Liver (tissue), 9 donors: ENCODE results near the gene SNTA1. TPM values are rescaled to one million over a fixed set of nuclear protein-coding genes. Genes with fewer than 3 reads are reported as not detected.
"Not testable (repeated sequence)": the region's sequence is repeated elsewhere in the genome, so short reads cannot be mapped to it uniquely, and the experiment has no call there.

ENCODE experiments used
- DNase-seq: peaks from one replicate; pipeline ENCODE4 v3.0.0-alpha.2; 2017; ENCODE audit warnings: low spot score
- H3K27ac ChIP-seq, 2 donors: one replicate each; pipeline ENCODE4 v1.7.0; 2013; ENCODE audit warnings: inconsistent platforms in 2 of 2, low read length in 2 of 2, control low read depth in 1 of 2, low read depth in 1 of 2, mild to moderate bottlenecking in 1 of 2
- H3K27me3 ChIP-seq, 4 donors: one replicate each; pipeline versions ENCODE4 v1.6.1 to v1.7.0; 2013; ENCODE audit warnings: low read length in 3 of 4, inconsistent platforms in 1 of 4, mild to moderate bottlenecking in 1 of 4, moderate library complexity in 1 of 4; ENCODE audit not compliant: control insufficient read depth in 4 of 4, insufficient read depth in 4 of 4
- H3K36me3 ChIP-seq, 4 donors: one replicate each; pipeline versions ENCODE4 v1.6.1 to v1.7.0; 2013; ENCODE audit warnings: low read length in 3 of 4, mild to moderate bottlenecking in 3 of 4, low read depth in 1 of 4, moderate library complexity in 1 of 4; ENCODE audit not compliant: control insufficient read depth in 4 of 4, insufficient read depth in 3 of 4
- H3K4me1 ChIP-seq, 4 donors: one replicate each; pipeline versions ENCODE4 v1.6.1 to v1.7.0; 2013; ENCODE audit warnings: low read length in 3 of 4, mild to moderate bottlenecking in 3 of 4, moderate library complexity in 1 of 4; ENCODE audit not compliant: control insufficient read depth in 4 of 4, insufficient read depth in 4 of 4
- H3K4me3 ChIP-seq, 3 donors: one replicate each; pipeline versions ENCODE4 v1.6.1 to v1.7.0; 2013; ENCODE audit warnings: low read length in 3 of 3, control low read depth in 1 of 3, low read depth in 1 of 3, mild to moderate bottlenecking in 1 of 3
- H3K9ac ChIP-seq, 2 donors: one replicate each; pipeline ENCODE4 v1.7.0; 2013; ENCODE audit warnings: low read length in 2 of 2, mild to moderate bottlenecking in 2 of 2, moderate library complexity in 2 of 2, control low read depth in 1 of 2, low read depth in 1 of 2
- H3K9me3 ChIP-seq, 4 donors: one replicate each; pipeline versions ENCODE4 v1.6.1 to v1.7.0; 2013; ENCODE audit warnings: low read length in 3 of 4; ENCODE audit not compliant: control insufficient read depth in 4 of 4
- EGR1 ChIP-seq, 2 donors: IDR thresholded peaks; 2 replicates each; pipeline ENCODE4 v1.6.1; 2016 to 2018; ENCODE audit warnings: antibody characterized with exemption in 2 of 2, low read depth in 2 of 2
- HNF4G ChIP-seq: IDR thresholded peaks from 2 replicates; pipeline ENCODE4 v1.6.1; 2016; ENCODE audit warnings: antibody characterized with exemption
- NR2F2 ChIP-seq: IDR thresholded peaks from 2 replicates; pipeline ENCODE4 v1.6.1; 2016; ENCODE audit warnings: antibody characterized with exemption
- RAD21 ChIP-seq, 2 donors: IDR thresholded peaks; 2 replicates each; pipeline ENCODE4 v1.6.1; 2016; ENCODE audit warnings: antibody characterized with exemption in 2 of 2, mild to moderate bottlenecking in 2 of 2
- REST ChIP-seq: IDR thresholded peaks from 2 replicates; pipeline ENCODE4 v1.6.1; 2016; ENCODE audit warnings: antibody characterized with exemption, mild to moderate bottlenecking
- SP1 ChIP-seq: IDR thresholded peaks from 2 replicates; pipeline ENCODE4 v1.6.1; 2018; ENCODE audit warnings: antibody characterized with exemption, mild to moderate bottlenecking
- YY1 ChIP-seq: IDR thresholded peaks from 2 replicates; pipeline ENCODE4 v1.6.1; 2016; ENCODE audit warnings: antibody characterized with exemption, mild to moderate bottlenecking
- ZBTB33 ChIP-seq: IDR thresholded peaks from 2 replicates; pipeline ENCODE4 v1.6.1; 2016; ENCODE audit warnings: antibody characterized with exemption
- WGBS: extraction: QIAGEN DNeasy Blood & Tissue Kit; methylation state at CpG from one replicate; pipeline ENCODE4 v1.1.7; 2013; 5-methylcytosine and 5-hydroxymethylcytosine counted together
- polyA plus RNA-seq, 2 donors: library from polyadenylated mRNA; stranded (reverse) in 1 of 2; unstranded in 1 of 2; fragments of 200-250 nt in 1 of 2; fragments of >200 nt in 1 of 2; fragmentation: Nextera tagmentation in 1 of 2; extraction: Ambion mirVana in 1 of 2; gene quantifications; one replicate each; pipeline versions ENCODE4 v1.2.1 to v1.2.3, GENCODE V29; 2013 to 2015
- total RNA-seq, 2 donors: library from RNA; depleted of rRNA; stranded (reverse); fragments of >200 nt; gene quantifications; one replicate each; pipeline ENCODE4 v1.2.3, GENCODE V29; 2014
- donor health status: healthy.
- donor health status: healthy.
- donor health status: healthy.
- donor health status: healthy.
- donor health status: healthy.

Gene SNTA1
- total and polyA plus RNA-seq, 4 donors = 3.8 to 9.6 (median 6.9) TPM

DNA sequence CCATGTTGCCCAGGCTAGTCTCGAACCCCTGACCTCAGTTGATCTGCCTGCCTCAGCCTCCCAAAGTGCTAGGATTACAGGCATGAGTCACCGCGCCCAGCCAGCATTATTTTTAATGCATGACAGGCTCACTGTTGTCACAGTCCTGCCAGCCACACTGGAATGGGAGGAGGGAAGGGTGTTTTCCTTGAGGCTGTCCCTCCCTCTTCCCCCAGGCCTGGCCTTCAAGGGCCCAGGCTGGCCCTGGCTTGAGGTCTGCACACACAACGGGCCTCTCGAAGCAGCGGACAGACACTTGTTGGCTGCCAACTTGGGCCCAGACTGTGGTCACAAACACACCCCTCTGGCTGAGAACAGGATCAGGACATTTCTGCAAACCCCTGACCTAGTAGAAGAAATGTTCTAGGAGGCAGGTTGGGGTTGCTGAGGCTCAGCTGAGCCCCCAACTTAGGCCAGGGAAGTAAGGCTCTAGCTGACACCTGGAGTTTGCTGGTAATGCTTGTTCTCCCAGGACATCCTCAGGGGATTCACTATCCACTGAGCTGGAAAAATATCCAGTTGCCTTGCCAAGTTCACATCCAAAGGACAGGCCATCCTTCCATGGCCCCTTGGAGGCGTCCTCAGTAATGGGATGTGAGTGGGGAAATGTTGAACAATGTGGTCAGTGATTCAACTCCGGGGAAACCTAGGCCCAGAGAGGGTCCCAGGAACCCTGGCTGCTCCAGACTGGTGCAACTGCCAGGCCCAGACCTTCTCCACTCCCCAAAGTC is 9.9 kb downstream of the SNTA1 start (continued):
- TF ChIP-seq ZBTB33 (no peak), YY1 (no peak), EGR1 (IDR thresholded peaks at IDR 0.05; ENCODE audit: low read depth in 2 of 2) (no peak), HNF4G (no peak), SP1 (no peak), RAD21 (IDR thresholded peaks at IDR 0.05) (no peak)

GRCh38 chr20:33431797-33432381 is 11.7 kb downstream of the SNTA1 start:
- no peak overlapping the region for H3K4me3 ChIP-seq
- H3K27ac ChIP-seq = no peak overlapping the region
- H3K9me3 ChIP-seq = no peaks in the 10 kb centered on the region
- TF ChIP-seq REST = no peak
- no peaks in the 10 kb centered on the region for H3K27me3 ChIP-seq
- no peaks in the 10 kb centered on the region for H3K4me1 ChIP-seq
- no peak for DNase-seq
- H3K36me3 ChIP-seq = peaks cover 0 to 5% (median 0%) of the 10 kb centered on the region in 4 donors
- WGBS = 89% methylated on average over 5 of the region's 5 CpGs
- H3K9ac ChIP-seq = no peak overlapping the region

DNA sequence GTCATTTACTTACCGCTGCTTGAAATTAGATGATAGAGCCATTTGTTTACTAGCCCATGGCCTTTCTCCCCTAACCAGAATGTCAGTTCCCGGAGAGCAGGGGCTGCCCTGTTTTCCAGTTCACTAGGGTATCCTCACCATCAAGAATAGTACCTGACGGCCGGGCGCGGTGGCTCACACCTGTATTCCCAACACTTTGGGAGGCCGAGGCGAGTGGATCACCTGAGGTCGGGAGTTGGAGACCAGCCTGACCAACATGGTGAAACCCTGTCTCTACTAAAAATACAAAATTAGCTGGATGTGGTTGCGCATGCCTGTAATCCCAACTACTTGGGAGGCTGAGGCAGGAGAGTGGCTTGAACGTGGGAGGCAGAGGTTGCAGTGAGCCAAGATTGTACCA is 19.7 kb downstream of the SNTA1 start:
- H3K36me3 ChIP-seq, H3K9ac ChIP-seq, H3K4me1 ChIP-seq, H3K27me3 ChIP-seq, DNase-seq, H3K4me3 ChIP-seq, H3K27ac ChIP-seq, H3K9me3 ChIP-seq: not testable (repeated sequence)
- WGBS = 95% methylated on average over 11 of the region's 11 CpGs

DNA sequence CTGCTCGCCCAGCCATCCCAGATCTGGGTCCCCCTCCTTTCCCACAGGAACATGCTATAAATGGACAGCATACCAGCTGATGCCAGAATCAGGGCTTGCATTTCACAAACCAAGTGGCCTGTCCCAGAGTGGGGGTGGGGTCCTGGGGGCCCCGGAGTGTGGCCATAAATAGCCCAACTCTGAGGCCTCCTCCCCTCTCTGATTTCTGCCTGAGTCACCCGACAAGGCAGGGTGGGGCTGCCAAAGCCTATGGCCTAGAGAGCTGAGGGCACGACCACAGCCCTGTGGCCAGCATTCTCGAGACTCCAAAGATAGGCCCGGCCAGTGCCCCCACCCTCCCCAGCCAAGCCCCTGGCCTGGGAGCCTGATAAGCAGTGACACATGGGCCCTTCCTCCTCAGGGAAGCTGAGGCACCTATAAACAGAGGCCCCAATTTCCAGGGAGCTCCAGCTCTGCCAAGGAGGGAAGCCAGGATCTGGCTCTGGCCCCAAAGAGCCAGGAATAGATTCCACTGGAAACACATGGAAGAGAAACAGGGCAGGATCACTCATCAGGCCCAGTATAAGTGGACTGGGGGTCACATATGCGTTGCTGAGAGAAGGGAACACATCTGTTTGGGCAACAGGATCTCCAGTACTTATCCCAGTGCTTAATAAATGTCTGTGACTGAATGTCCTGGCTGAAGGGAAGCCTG is 20.3 kb downstream of the SNTA1 start:
- peak; percentile 62 for DNase-seq
- Histone ChIP-seq H3K9ac (no peak overlapping the region), H3K9me3 (no peaks in the 10 kb centered on the region), H3K27ac (no peak overlapping the region), H3K4me3 (no peak overlapping the region), H3K36me3 (no peaks in the 10 kb centered on the region), H3K27me3 (no peaks in the 10 kb centered on the region), H3K4me1 (no peaks in the 10 kb centered on the region)
- WGBS = 77% methylated on average over 7 of the region's 7 CpGs
- TF ChIP-seq ZBTB33 = no peak
- TF ChIP-seq NR2F2 = peak; percentile 47
